IgD-negative memory B cell (primary cell): Measurements from ENCODE around the gene GALNT1. TPM values are rescaled to one million over a fixed set of nuclear protein-coding genes. Genes with fewer than 3 reads are reported as not detected.
A peak's percentile ranks its signal among the peaks of the same experiment; 100 is the strongest.

Experiments used
- H3K27ac Mint-ChIP-seq, 3 donors: one replicate each; pipeline ENCODE4 v1.8.0; 2020 to 2022; ENCODE audit warnings: mild to moderate bottlenecking in 3 of 3, mixed read lengths in 3 of 3, moderate library complexity in 1 of 3
- H3K27me3 Mint-ChIP-seq: one replicate; pipeline ENCODE4 v1.8.0; 2021; ENCODE audit warnings: mixed read lengths
- H3K36me3 Mint-ChIP-seq: one replicate; pipeline ENCODE4 v1.8.0; 2020; ENCODE audit warnings: mild to moderate bottlenecking, mixed read lengths
- H3K4me1 Mint-ChIP-seq, 3 donors: one replicate each; pipeline ENCODE4 v1.8.0; 2020 to 2022; ENCODE audit warnings: mixed read lengths in 3 of 3, mild to moderate bottlenecking in 1 of 3
- H3K4me3 Mint-ChIP-seq, 4 donors: one replicate each; pipeline ENCODE4 v1.8.0; 2020 to 2022; ENCODE audit warnings: mild to moderate bottlenecking in 4 of 4, mixed read lengths in 4 of 4, moderate library complexity in 3 of 4
- H3K9me3 Mint-ChIP-seq, 3 donors: one replicate each; pipeline ENCODE4 v1.8.0; 2020 to 2021; ENCODE audit warnings: mixed read lengths in 3 of 3, mild to moderate bottlenecking in 1 of 3
- polyA plus RNA-seq: library from polyadenylated mRNA; unstranded; fragments of 300-500 nt; fragmentation: Illumina TruSeq; gene quantifications from one replicate; pipeline ENCODE4 v1.2.3, GENCODE V29; 2021

GALNT1 gene
- polyA plus RNA-seq, 1 donor from 2014 or later = 15.5 TPM

DNA sequence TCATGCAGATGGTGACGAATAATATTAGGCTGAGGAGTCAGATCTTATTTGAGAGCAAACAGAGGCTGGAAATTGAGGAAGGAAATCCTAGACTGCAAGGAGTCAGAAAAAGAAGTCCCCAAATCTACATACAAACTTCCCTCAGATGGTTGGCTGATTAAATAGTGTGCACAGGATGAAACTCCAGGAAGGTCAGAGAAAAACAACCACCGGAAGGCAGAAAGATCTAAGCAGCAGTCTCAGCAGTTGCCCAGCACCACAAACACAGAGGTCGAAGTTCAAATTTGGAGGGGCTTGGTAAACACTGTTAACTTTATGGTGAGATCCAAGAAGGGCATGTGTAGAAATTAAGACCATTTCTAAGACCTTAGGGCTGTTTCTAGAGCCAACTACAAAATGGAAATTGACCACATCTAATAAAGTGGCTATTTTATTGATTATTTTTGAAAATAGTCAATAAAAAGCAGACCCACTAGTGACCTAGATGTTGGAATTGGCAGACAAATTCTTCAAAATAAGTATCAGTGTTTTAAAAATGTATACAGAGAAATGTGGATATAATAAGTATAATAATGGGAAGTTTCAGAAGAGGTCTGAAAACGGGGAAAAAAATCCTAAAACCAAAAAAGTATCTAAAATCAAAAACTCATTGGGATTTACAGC lies 134.8 kb downstream of the GALNT1 start:
- H3K27ac Mint-ChIP-seq = no peak overlapping the region
- H3K4me3 Mint-ChIP-seq = no peak overlapping the region
- peaks cover 5% of the 10 kb centered on the region for H3K36me3 Mint-ChIP-seq

DNA sequence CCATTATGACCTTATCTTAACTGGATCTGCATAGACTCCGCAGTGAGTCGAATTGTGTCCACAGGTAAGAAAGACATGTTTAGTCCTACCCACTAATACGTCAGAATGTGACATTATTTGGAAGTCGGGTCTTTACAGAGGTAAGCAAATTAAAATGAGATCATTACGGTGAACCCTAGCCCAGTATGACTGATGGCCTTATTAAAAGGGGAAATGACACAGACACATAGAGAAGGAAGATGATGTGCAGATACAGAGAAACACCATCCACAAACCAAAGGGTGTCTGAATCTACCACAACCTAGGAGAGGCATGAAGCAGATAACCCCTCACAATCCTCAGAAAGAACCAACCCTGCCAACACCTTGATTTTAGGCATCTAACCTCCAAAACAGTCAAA lies 135.6 kb downstream of the GALNT1 start:
- peaks cover 6 to 20% (median 9%) of the 10 kb centered on the region in 3 donors for H3K9me3 Mint-ChIP-seq
- no peak overlapping the region for H3K4me3 Mint-ChIP-seq
- H3K36me3 Mint-ChIP-seq = peaks cover 5% of the 10 kb centered on the region
- H3K27me3 Mint-ChIP-seq = no peaks in the 10 kb centered on the region
- H3K27ac Mint-ChIP-seq = no peak overlapping the region
- peaks cover 1 to 5% (median 4%) of the 10 kb centered on the region in 3 donors for H3K4me1 Mint-ChIP-seq

More for the DNA sequence above, 134.8 kb downstream of the GALNT1 start:
- peaks cover 1 to 5% (median 4%) of the 10 kb centered on the region in 3 donors for H3K4me1 Mint-ChIP-seq
- no peaks in the 10 kb centered on the region for H3K27me3 Mint-ChIP-seq
- H3K9me3 Mint-ChIP-seq = peaks cover 6 to 20% (median 9%) of the 10 kb centered on the region in 3 donors

DNA sequence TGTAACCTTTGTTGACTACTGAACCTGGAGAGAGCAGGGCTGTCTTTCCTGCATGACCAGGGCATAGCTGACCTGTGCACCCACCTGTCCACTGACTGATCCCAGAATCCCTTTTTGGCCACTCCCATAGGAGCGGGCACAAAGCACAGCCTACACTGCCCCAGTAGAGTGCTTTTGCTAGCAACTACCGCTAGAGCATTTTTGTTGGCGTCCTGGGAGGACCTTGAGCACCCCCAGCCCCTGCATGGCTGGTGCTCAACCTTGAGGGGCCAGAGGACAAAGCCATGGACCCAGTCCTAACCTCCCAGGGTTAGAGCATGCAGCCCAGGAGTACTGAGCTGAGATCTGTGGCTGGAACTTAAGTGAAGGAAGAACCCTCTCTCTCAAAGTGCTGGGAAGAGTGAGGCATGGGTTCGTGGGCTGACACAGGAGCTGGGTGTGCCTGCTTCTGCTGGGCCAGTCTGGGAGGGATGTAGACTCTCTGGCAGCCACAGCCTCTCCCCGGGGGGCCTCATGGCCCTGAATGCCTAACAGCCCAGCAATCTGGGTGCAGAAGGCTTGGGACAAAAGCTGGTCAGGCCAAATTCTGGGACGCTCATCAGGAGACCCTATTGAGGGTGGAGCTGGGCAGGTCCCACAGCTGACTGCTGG lies 140.0 kb downstream of the GALNT1 start:
- no peak overlapping the region for H3K27ac Mint-ChIP-seq
- H3K27me3 Mint-ChIP-seq = peaks cover 5% of the 10 kb centered on the region
- H3K4me3 Mint-ChIP-seq = no peak overlapping the region
- peaks cover 3% of the 10 kb centered on the region for H3K36me3 Mint-ChIP-seq
- H3K9me3 Mint-ChIP-seq = peaks cover 11 to 27% (median 13%) of the 10 kb centered on the region in 3 donors
- H3K4me1 Mint-ChIP-seq = peaks cover 0 to 3% (median 0%) of the 10 kb centered on the region in 3 donors

DNA sequence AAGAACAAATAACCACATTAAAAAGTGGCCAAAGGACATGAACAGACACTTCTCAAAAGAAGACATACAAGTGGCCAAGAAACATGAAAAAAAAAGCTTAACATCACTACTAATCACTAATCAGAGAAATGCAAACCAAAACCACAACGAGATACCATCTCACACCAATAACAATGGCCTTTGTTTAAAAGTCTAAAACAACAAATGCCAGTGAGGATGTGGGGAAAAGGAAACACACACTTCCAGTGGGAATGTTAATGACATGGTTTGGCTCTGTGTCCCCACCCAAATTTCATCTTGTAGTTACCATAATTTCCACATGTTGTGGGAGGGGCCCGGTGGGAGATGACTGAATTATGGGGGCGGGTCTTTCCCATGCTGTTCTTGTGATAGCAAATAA lies 147.1 kb downstream of the GALNT1 start:
- no peaks in the 10 kb centered on the region for H3K4me1 Mint-ChIP-seq
- no peak overlapping the region for H3K4me3 Mint-ChIP-seq
- H3K36me3 Mint-ChIP-seq = no peaks in the 10 kb centered on the region
- H3K9me3 Mint-ChIP-seq = peaks cover 8 to 17% (median 10%) of the 10 kb centered on the region in 3 donors
- H3K27me3 Mint-ChIP-seq = peaks cover 3% of the 10 kb centered on the region
- no peak overlapping the region for H3K27ac Mint-ChIP-seq

DNA sequence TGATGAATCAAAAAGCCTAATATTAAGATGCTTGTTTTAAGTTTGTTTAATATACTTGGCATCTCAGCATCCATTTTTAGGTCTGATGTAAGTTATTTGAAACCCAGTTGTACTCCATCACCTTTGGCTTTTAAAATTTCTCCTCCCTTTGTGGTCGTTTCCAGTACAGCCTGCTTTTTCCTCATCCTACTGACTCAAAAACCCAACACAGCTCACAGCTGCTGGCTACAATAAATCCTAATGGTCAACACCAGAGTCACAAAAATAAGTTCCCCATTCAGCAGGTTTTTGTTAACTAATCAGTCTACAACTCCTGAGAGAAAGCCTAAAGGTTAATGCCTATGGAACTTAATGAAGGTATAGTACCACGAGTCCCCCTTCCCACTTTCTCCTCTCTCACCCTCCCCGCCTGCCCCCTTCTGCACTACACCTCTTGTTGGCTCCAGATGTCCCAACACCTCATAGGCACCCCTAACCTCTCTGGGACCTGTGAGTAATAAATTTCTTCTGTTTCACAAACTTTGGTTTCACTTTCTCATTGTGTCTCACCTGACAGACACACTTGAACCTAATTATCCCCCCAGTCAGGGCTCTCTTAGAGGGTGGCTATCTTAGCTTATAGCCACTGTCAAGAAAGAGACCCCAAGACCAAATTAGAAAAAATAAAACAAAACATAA lies 148.6 kb downstream of the GALNT1 start:
- Mint-ChIP-seq H3K4me1 (no peaks in the 10 kb centered on the region), H3K9me3 (peaks cover 8 to 17% (median 10%) of the 10 kb centered on the region in 3 donors), H3K36me3 (no peaks in the 10 kb centered on the region), H3K27ac (no peak overlapping the region), H3K27me3 (no peaks in the 10 kb centered on the region), H3K4me3 (no peak overlapping the region)

DNA sequence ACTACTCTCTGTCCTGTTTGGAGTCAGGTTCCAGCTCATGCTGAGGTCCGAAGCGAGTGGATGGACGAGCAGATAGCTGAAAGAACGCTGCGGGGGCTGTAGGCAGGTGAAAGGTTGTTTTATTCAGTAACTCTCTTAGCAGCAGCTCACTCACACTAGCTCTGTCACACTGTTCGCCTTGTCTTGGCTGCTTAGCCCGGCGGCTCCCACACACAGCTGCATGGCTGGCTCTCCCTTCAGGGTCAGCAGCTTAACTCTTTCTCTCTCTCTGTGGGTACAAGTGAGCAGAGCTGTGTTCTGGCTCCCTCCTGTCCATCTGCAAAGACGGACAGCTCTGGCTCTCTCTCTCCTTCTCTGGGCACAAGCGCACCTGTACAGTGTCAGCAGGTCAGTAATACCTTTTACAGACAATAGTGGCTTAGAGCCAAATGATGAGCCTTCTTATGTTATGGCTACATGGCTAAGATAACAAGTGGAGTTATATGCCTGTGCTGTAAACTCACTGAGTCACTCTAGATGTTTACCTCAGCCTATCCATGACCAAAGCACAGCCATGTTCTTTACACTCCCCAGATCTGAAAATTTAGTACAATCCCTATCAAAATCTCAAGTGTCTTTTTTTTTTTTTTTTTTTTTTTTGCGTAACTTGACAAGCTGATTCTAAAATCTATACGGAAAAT lies 149.3 kb downstream of the GALNT1 start:
- no peaks in the 10 kb centered on the region for H3K36me3 Mint-ChIP-seq
- peaks cover 3 to 17% (median 10%) of the 10 kb centered on the region in 3 donors for H3K9me3 Mint-ChIP-seq
- H3K4me3 Mint-ChIP-seq = no peak overlapping the region
- no peaks in the 10 kb centered on the region for H3K4me1 Mint-ChIP-seq
- no peaks in the 10 kb centered on the region for H3K27me3 Mint-ChIP-seq
- no peak overlapping the region for H3K27ac Mint-ChIP-seq

DNA sequence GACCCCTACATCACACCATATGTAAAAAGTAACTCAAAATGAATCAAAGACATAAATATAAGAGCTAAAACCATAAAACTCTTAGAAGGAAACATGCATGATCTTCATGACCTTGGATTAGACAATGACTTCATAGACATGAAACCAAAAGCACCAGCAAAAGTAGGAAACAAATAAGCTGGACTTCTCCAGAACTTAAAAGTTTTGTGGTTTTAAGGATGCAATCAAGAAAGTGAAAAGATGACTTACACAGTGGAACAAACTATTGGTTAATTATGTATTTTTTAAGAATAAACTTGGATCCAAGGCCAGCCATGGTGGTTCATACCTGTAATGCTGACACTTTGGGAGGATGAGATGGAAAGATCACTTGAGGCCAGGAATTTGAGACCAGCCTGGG lies 150.2 kb downstream of the GALNT1 start:
- no peak overlapping the region for H3K4me3 Mint-ChIP-seq
- no peak overlapping the region for H3K27ac Mint-ChIP-seq
- no peaks in the 10 kb centered on the region for H3K36me3 Mint-ChIP-seq
- H3K4me1 Mint-ChIP-seq = no peaks in the 10 kb centered on the region
- H3K27me3 Mint-ChIP-seq = no peaks in the 10 kb centered on the region
- H3K9me3 Mint-ChIP-seq = peaks cover 3 to 10% (median 7%) of the 10 kb centered on the region in 3 donors

DNA sequence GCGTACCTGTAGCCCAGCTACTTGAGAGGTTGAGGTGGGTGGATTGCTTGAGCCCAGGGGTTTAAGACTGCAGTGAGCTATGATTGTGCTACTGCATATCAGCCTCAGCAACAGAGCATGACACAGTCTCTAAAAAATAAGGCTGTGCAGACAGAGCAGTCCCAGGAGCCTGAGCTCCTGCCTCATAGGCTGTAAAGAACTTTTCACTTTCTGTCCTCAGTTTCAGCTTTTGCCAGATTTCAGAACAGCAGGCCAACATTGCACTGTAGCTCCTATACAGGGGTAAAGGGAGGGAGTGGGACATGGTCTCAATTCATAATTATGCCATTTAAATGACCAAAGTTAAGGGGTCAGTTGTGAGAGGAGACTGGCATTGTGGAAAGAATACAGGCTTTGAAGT lies 150.6 kb downstream of the GALNT1 start:
- Mint-ChIP-seq H3K27ac (no peak overlapping the region), H3K9me3 (peaks cover 3 to 10% (median 7%) of the 10 kb centered on the region in 3 donors), H3K27me3 (no peaks in the 10 kb centered on the region), H3K36me3 (no peaks in the 10 kb centered on the region), H3K4me3 (no peak overlapping the region), H3K4me1 (no peaks in the 10 kb centered on the region)

DNA sequence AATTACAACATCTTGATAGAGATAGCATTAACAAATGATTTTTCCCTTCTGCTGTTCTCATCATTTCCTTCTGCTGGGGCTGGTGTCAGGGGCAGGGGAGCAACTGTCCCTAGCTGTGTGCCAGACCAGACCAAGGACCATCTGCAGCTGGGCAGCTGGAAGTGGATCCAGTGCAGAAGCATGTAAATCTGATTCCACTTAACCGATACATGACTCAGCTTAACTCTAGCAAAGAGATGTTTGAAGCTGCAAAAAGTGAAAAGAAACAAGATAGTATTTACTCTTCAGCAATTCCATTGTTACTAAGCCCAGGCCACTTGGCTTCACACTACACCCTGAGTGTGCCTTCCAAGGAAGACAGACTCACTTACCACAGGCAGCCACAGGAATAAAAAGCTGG lies 151.1 kb downstream of the GALNT1 start:
- H3K27me3 Mint-ChIP-seq = no peaks in the 10 kb centered on the region
- H3K9me3 Mint-ChIP-seq = peaks cover 3 to 10% (median 7%) of the 10 kb centered on the region in 3 donors
- no peak overlapping the region for H3K27ac Mint-ChIP-seq
- H3K4me3 Mint-ChIP-seq = no peak overlapping the region
- H3K4me1 Mint-ChIP-seq = no peaks in the 10 kb centered on the region
- H3K36me3 Mint-ChIP-seq = no peaks in the 10 kb centered on the region

DNA sequence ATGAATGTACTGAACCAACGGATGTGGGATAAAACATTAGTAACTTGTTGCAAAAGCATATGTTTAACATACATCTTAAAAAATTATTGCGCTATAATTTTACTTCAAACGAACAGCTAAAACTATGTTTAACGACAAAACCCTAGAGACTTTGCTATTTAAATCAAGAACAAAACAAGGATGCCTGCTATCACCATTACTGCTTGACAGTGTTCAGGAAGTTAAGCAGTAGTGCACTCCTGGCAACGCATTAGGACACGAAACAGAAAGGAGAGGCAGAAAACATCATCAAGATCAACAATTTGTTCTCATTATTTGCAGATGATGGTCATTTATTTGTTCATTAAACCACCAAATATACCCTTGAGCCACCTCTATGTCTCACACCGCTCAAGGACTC lies 151.9 kb downstream of the GALNT1 start:
- H3K36me3 Mint-ChIP-seq = no peaks in the 10 kb centered on the region
- peaks cover 3 to 14% (median 7%) of the 10 kb centered on the region in 3 donors for H3K9me3 Mint-ChIP-seq
- H3K27me3 Mint-ChIP-seq = no peaks in the 10 kb centered on the region
- no peak overlapping the region for H3K27ac Mint-ChIP-seq
- no peaks in the 10 kb centered on the region for H3K4me1 Mint-ChIP-seq
- no peak overlapping the region for H3K4me3 Mint-ChIP-seq

DNA sequence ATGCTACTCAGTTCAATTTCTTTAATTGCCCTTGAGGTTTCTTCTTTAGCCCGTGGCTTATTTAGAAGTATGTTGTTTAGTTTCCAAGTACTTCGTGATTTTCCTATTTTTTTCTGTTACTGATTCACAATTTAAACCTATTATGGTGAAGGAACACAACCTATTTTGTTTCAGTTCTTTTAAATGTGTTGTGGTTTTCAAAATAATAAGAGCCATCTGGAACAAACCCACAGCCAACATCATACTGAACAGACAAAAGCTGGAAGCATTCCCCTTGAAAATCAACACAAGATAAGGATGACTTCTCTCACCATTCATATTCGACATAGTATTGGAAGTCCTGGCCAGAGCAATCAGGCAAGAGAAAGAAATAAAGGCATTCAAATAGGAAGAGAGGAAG lies 155.2 kb downstream of the GALNT1 start:
- no peak overlapping the region for H3K27ac Mint-ChIP-seq
- H3K4me1 Mint-ChIP-seq = no peaks in the 10 kb centered on the region
- peaks cover 2% of the 10 kb centered on the region for H3K36me3 Mint-ChIP-seq
- peaks cover 0 to 11% (median 5%) of the 10 kb centered on the region in 3 donors for H3K9me3 Mint-ChIP-seq
- H3K27me3 Mint-ChIP-seq = no peaks in the 10 kb centered on the region
- H3K4me3 Mint-ChIP-seq = no peak overlapping the region

DNA sequence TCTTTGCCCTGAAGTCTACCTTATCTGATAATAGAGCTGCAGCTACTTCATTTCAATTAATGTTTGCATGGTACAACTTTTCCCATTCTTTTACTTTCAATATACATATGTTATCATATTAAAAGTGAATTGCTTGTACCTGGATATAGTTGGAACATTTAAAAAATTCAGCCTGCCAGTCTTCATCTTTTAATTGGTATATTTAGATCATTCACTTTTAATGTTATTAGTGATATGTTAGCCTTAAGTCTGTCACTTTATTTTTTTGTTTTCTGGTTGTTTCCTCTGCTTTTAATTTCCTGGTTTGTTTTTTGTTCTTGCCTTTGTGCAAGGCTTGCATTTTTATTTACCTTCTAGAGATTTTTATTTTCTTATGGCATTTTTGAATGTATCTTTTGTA lies 158.2 kb downstream of the GALNT1 start:
- no peak overlapping the region for H3K4me3 Mint-ChIP-seq
- peaks cover 4% of the 10 kb centered on the region for H3K27me3 Mint-ChIP-seq
- H3K9me3 Mint-ChIP-seq = peaks cover 0 to 11% (median 8%) of the 10 kb centered on the region in 3 donors
- H3K4me1 Mint-ChIP-seq = no peaks in the 10 kb centered on the region
- H3K27ac Mint-ChIP-seq = no peak overlapping the region
- peaks cover 2% of the 10 kb centered on the region for H3K36me3 Mint-ChIP-seq

DNA sequence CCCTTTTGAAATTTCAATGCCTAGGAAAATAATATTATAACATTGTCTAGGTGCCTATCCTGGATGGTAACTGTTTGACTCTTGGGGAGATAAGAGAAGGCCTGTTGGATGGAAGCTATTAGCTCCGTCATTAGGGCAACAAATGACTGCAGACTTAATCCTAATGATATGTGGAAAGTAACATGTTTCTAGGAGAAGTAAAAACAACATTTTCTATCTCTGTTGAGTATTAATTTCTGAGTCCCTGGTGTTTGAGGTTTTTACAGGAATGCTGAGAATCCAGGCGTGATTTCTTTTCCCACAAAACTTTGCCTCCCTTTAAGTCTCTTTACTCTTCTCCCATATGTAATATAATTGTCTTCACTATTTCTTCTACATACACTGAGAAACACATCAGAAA lies 159.1 kb downstream of the GALNT1 start:
- Mint-ChIP-seq H3K27ac (no peak overlapping the region), H3K27me3 (peaks cover 4% of the 10 kb centered on the region), H3K9me3 (peaks cover 2 to 14% (median 11%) of the 10 kb centered on the region in 3 donors), H3K4me1 (no peaks in the 10 kb centered on the region), H3K4me3 (no peak overlapping the region), H3K36me3 (peaks cover 2% of the 10 kb centered on the region)

DNA sequence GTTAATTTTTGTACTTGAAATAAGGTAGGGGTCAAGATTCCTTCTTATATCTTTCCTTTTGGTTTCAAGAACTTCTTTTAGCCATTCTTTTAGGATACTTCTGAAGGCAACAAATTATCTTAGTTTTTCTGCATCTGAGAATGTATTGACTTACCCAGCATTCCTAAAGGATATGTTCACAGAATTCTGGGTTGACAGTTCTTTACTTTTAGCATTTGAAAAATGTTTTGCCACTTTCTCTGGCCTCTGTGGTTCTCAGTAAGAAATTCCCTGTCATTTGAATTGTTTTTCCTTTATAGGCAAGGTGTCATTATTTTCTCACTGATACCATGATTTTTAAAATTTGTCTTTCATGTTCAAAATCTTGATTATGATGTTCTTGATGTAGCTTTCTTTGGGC lies 162.4 kb downstream of the GALNT1 start:
- no peaks in the 10 kb centered on the region for H3K4me1 Mint-ChIP-seq

DNA sequence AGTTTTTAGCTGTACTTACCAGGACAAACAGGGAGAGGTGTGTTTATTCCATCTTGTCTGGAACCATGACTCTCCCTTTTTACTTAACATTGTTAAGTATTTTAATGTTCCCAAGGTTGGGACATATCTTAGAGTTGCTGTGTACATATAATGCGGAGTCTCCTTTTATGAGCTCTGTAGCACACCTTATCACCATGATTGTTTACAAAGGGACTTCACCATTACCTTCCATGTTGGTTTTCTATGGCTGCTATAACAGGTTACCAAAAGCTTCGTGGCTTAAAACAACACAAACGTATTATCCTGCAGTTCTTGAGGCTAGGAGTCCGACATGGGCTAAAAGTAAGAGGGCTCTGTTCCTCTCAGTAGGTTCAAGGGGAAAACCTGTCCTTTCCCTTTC lies 164.3 kb downstream of the GALNT1 start:
- Mint-ChIP-seq H3K27ac (peak overlapping the region in 1 of 3 donors; percentile 86), H3K4me3 (peak overlapping the region in 1 of 4 donors; percentile 73), H3K9me3 (peaks cover 0 to 12% (median 2%) of the 10 kb centered on the region in 3 donors), H3K4me1 (peaks cover 0 to 1% (median 0%) of the 10 kb centered on the region in 3 donors), H3K36me3 (no peaks in the 10 kb centered on the region), H3K27me3 (peaks cover 4% of the 10 kb centered on the region)

More for the DNA sequence above, 162.4 kb downstream of the GALNT1 start:
- Mint-ChIP-seq H3K27me3 (peaks cover 4% of the 10 kb centered on the region), H3K27ac (no peak overlapping the region), H3K9me3 (peaks cover 2 to 14% (median 4%) of the 10 kb centered on the region in 3 donors), H3K36me3 (peaks cover 2% of the 10 kb centered on the region), H3K4me3 (no peak overlapping the region)
